Stimulated activated CD4-positive, alpha-beta T cell treated with anti-CD3 and anti-CD28 coated beads, Interleukin-15, amount 100 ng/mL, for 48 hours (primary cell): Measurements from ENCODE around the gene MRM1.

Source experiments
- DNase-seq, 2 donors: peaks; one replicate each; pipeline ENCODE4 v3.0.0-alpha.2; 2020; ENCODE audit warnings: low read depth in 2 of 2

Gene MRM1

DNA sequence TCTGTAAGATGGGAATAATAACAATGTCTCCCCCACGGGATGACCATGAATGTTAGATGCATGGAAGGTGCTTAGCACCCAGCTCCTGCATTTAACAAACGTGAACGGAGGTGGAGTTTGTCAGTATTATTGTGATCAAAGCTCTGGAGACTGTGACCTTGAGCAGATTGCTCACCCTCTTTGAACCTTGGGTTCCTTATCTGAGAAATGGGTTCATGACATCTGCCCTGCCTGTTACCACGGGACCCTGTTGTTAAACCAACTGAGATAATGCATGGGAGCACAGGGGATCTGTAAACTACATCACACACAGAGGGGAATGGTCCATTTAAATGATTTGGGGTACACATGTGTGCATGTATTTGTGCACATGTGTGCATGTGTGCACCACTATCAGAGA, 29.6 kb downstream of the MRM1 start:
- DNase-seq = no peak

DNA sequence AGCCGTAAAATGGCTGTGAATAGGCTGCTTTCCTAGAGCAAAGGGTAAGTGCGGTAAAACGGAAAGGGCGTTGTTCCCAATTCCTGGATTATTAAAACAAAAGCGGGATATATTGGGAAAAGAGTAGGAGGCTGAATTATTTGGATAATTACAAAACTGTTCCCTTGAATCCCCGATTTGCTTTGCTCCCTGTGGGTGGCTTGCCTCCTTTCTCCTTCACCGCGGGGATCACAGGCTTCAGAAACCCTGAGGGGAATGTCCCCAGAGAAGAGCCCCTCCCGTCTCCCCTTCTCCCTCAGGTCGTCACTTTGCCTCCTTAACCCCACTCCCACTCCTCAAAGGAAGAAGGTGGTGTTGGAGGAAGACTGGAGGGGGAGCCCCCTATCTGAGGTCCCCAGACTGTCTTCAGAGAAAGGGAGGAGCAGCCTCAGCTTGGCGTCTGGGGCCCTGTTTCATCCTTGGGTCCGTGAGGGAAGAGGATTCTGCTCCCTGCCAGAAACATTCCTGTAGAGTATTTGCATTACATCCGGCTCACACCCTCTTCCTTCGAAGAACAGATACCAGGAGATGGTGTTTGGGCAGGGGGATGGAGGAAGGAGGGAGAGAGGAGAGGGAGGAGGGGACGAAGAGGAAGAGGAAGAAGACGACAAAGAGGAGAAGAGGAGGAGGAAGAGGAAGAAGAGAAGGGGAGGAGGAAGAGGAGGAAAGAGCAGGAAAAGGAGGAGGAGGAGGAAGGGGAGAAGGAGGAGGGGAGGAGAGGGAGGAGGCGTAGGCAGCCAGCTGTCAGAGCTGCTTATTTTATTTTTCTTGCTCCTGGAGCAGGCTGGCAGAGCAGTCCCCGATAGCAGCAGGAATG, 31.8 kb downstream of the MRM1 start:
- no peak for DNase-seq

DNA sequence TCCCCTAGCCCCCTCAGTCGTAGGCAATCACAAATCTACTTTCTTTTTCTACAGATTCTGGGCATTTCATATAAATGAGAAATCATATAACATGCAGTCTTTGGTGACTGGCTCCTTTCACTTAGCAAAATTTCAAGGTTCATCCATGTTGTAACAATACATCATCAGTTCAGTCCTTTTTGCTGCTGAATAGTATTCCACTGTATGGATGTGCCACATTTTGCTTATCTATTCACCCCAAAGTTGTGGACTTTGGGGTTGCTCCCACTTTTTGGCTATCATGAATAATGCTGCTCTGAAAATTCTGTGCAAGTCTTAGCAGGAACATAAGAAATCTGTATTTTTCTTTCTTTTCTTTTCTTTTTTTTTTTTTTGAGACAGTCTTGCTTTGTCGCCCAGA, 39.0 kb downstream of the MRM1 start:
- no peak for DNase-seq

DNA sequence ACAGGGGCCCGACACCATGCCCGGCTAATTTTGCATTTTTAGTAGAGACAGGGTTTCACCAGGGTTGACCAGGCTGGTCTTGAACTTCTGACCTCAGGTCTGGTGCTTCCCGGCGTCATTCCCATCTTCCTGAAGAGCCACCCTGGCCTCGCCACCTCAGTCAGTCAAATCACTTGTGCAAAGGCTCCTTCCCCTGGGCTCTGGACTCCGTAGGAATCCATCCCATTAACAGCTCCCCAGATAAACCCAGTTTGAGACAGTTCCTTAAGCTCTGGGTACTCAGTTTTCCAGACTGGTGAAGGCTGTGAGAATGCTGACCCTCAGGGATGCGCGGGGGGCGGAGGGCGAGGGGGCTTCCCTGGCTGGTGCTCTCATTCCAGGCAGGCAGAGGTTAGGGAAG, 39.5 kb downstream of the MRM1 start:
- DNase-seq = no peak

DNA sequence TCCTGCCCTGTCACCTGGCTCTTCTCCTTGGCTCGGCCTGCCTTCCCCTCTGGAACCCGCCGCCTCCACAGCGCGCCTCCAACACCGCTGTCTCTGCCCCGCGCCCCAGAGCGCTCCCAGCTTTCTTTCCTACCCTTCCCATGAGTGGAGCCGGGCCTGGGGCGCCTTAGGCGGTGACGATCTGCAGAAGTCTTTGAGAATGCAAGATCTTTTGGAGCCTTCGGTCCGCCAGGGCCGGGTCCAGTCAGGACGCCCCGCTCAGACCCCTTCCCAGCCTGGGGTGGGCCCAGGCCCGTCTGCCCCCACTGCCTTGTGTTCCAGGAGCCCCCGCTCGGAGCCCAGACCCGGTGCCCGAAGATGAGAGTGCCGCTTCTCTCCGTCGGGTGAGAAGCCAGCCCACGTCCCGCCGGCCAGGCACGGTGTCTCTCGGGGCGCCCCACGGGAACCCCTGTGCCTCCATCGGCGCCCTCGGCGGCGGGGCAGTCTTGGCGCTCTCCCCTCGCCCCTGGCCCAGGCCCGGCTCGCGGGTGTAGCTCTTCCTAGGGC, 40.0 kb downstream of the MRM1 start:
- DNase-seq = no peak

DNA sequence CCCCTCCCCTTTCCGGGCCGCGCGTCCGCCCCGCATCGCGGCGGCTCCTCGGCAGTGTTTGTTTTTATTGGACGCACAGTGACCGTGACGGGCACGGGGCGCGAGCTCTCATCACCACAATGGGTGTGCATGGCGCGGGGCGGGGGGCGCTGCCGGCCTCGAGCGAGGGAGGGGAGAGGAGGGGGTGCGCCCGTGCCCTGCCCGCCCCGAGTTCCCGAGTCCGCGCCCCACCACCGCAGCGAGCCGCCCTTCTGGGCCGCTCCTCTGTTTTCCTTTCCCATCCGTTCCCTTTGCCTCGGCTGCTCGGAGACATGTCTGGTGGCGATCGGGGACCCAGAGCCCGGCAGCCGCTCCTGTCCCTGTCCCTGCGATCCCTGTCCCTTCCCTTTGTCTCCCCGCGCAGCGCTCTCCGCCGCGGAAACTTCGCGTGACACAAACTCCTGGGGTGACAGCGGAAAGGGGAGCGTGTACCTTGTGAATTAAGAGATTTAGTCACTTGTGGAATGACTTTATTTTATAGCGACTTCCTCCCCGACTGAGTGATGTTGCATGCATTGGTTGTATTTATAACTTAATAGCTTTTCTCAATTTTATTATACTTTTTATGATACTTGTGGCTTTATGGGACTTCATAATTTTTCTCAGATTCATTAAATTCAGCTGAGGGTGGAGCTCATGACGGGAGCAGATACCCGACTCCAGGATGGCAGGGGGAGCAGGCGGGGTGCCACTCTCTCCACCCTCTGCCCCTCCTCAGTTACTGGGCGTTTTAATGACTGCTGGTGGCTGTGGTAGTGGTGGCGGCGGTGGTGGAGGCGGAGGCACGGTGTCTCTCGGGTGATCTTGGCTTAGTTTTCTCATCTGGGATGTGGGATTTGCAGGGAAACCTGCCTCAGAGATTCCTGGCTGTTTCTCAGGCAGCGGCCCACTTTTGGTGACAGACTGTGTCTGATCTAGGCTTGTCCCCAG, 40.8 kb downstream of the MRM1 start:
- DNase-seq = no peak

DNA sequence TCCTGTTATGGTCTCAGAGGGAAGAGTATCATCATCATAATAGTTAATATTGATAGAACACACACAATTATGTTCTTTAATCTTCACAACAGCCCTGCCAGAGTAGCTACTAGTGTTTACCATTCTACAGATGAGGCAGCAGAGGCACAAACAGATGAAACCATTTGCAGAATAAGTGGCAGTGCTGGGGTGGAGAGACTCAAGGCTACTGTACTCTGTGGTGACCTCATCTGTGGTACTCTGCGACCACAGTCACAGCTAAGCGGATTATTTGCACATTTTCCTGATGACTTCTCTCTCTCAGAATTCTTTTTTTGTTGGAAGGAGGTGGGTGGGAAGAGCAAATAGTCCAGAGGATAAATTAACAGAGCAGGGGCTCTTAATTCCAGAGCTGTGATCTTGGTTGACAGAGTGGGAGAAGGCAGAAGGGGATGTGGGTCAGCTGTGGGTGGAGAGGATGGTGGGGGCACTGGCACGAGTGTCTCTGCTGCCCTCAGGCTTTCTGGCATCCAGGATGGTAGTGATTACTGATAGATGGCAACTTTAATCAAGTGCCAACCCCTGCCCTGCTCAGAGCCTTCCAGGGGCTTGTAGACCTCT, 41.8 kb downstream of the MRM1 start:
- DNase-seq = no peak

DNA sequence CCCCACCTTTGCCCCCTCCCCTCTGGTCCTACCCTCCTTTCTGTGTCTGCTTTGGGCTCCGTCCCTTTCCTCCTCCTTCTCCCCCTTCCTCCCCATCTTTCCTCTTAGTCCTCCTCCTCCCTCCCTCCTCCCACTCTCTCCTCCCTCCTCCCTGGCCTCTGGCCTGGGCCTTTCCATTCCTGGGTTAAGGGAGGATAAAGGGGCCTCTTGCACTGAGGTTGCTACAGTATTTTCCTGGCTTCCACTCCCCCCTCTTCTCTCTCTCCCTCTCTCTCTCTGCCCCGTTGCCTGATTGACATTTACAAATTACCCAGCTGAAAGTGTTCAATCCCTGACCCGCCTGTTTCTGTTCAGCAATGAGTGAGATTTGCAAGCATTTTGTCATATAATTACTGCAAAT, 44.0 kb downstream of the MRM1 start:
- no peak for DNase-seq

DNA sequence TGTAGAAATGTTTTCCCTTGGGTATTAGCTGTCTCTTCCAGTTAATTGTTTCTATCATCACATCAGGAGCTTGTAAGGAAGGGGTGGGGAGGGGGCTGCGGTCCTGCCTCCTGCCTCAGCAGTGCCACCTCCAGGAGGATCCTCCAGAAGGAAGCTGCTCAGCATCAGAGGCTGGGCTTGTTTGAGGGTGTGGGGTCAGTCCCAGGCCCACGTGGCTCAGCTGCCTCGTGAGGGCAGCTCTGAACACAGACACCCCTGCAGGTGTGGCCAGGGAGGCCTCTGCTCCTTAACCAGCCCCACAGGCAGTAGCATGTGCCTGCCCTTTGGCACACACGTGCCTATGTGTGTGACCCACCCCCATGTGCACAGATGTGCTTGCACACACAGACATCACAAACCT, 46.3 kb downstream of the MRM1 start:
- DNase-seq = no peak

DNA sequence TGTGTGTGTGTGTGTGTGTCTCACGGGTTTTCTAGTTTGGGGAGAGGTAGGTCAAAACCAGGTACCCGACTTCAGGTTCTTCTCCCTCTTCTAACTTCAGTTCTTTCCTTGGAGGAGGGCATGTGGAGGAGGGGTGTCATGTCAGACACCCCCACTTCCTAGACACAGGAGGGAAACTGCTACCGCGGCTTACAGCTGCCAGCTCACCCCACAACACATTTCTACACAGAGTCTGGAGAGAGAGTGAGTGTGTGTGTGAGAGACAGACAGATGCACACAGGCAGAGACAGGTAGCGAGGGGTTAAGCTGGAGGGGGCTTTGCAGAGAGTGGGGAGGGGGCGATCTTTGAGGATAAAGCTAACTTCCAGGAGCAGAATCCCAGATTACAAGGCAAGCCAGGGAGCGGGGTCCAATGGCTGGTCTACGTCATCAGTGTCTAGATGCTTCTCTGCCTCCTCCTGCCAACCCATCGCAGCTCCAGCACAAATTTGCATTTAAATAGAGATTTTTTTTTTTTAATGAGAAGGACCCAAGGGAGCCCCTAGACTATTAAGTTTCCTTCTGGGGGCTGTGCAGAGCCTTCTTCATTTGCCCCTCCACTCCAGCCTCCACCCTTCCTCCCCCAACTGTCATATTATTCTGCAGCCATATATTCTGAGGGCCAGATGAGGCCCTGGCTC, 48.9 kb downstream of the MRM1 start:
- no peak for DNase-seq

DNA sequence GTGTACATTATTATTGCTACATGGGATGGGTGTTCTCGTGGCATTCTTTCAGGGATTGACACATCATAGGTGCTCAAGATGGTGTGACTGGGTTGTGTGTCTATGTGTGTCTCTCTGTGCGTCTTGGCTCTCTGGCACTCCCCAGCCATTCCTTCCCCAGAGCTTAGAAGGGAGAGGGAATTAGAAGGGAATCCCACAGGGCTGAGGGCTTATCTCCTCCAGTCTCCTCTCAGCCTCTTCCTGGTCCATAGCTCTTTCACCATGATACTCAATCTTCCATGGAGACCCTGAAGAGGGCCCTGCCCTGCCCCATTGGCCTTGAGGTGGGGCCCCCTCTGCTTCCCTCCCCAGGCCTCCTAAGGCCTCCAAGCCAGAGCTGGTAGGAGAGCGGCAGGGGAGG, 52.0 kb downstream of the MRM1 start:
- no peak for DNase-seq

DNA sequence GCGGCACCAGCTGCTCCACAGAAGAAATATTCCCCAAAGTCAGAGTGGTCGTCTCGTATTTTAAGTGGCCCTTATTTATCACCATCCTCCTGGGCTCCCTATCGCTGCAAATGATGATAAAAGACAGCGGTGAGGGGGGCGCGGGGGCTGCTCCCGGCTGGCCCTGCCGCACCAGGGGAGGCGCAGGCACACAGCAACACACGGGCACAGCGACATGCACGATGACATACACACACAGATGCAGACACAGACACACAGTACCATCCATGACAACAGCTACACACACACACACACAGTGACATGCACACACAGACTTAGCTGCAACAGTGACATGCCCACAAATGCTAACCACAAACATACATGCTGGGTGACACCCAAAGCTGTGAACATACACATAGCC, 52.5 kb downstream of the MRM1 start:
- DNase-seq = no peak

DNA sequence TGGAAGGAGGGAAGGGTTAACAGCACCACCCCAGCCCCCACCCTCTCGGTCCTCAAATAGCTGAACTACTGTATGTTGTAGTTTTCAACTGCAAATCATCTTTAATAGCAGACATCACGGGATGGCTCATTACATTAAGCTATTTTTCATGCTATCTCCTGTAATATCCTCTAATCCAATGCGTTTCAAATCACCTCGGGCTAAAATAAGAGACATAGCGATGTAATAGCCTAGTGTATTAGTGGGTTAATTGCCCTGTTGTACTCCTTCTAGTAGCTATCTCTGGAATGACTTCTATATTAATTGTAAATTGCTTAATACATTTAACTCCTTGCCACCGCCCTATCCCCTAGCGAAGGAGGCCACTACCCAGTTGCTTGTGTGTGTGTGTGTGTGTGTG, 54.3 kb downstream of the MRM1 start:
- DNase-seq = no peak

DNA sequence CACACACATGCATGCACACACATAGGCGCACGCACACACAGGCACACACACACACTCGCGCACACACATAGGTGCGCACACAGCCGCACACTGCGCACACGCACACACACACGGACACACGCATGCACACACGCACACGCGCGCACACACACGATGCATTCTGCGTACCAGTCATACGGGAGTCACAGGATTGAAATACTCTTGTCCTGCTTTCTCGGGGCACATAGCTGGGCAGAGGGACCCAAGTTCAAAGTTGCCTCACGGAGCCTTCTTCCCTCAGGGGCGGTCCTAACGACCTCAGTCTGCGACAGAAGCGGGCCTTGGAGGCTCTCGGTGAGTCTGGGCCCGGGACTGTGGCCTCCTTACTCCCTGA, 56.0 kb downstream of the MRM1 start:
- no peak for DNase-seq

DNA sequence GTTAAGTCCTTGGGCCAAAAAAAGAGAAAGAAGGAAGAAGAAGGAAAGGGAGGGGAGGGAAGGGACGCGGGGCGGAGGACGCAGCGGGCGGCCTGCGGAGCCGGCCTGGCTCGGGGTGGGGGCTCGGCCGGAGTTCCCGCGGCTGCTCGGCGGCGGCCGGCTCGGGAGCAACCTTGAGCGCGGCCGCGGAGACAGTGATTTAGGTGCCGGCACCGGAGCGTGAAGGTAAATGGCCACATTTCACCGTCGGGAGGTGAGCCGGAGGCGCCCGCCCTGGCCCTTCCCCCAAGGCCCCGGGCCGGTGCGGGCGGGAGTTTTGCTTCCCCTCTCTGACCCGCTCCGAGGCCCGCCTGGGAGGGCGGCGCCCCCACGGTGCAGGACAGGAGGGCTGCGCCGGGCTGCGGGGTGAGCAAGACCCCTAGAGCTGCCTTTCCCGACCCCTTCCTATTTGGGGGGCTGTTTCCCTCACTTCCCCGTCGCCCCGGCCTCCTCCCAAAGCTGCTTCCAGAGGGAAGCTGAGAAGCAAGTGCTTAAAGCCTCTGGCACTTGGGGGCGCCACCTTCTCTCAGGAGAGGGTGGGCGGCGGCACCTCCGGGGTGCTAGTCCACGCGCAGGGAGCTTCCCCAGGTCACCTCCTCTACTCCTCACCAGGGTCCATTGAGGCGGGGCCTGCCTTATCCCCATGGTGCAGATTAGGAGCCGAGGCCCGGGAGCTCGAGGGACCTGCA, 56.5 kb downstream of the MRM1 start:
- no peak for DNase-seq
